NB4 (cell line): ENCODE data around the gene IFNA8.

Experiments
- CTCF ChIP-seq: IDR thresholded peaks from one replicate; pipeline ENCODE4 v1.5.1; 2012; ENCODE audit warnings: low read depth, low read length
- POLR2A ChIP-seq: IDR thresholded peaks from 2 replicates; pipeline ENCODE4 v1.6.1; 2011; ENCODE audit warnings: mild to moderate bottlenecking; ENCODE audit not compliant: insufficient read length; ENCODE audit errors: extremely low read depth

- TF ChIP-seq CTCF (peak; percentile 64), POLR2A (no peak)
These were observed 25.5 kb downstream of the IFNA8 start for GRCh38 chr9:21434202-21435014.
